GM23338 (cell line): Measurements from ENCODE around the gene PHYHIPL. TPM values are rescaled to one million over a fixed set of nuclear protein-coding genes. Genes with fewer than 3 reads are reported as not detected.

Experiments
- ATAC-seq: fragments of 200-7000 bp; cut with Tn5 transposase; 3 replicates; pipeline ENCODE4 v1.9.1; 2020
- DNase-seq: peaks from one replicate; pipeline ENCODE4 v3.0.0-alpha.2; 2015; ENCODE audit warnings: low spot score
- H2AFZ ChIP-seq: fragments of 200-600 bp; sonication (generic); 2 replicates; pipeline ENCODE4 v1.8.0; 2016; ENCODE audit warnings: antibody characterized with exemption, mild to moderate bottlenecking, moderate library complexity
- H3F3A ChIP-seq: fragments of 200-600 bp; sonication (generic); replicated peaks from 2 replicates; pipeline ENCODE4 v1.8.0; 2017; ENCODE audit warnings: antibody characterized with exemption, mixed run types, low read depth
- H3K27ac ChIP-seq: fragments of 200-600 bp; sonication (generic); 2 replicates; pipeline ENCODE4 v1.6.1; 2016; ENCODE audit warnings: low read depth
- H3K27me3 ChIP-seq: fragments of 200-600 bp; sonication (generic); 2 replicates; pipeline ENCODE4 v1.8.0; 2016; ENCODE audit warnings: mild to moderate bottlenecking, mixed run types, moderate library complexity; ENCODE audit not compliant: insufficient read depth
- H3K36me3 ChIP-seq: fragments of 200-600 bp; sonication (generic); 2 replicates; pipeline ENCODE4 v1.8.0; 2016; ENCODE audit warnings: mild to moderate bottlenecking; ENCODE audit not compliant: insufficient read depth
- H3K4me1 ChIP-seq: fragments of 200-600 bp; sonication (generic); 2 replicates; pipeline ENCODE4 v1.8.0; 2016; ENCODE audit warnings: mild to moderate bottlenecking, moderate library complexity; ENCODE audit not compliant: insufficient read depth
- H3K4me2 ChIP-seq: fragments of 200-600 bp; sonication (generic); 2 replicates; pipeline ENCODE4 v1.7.1; 2017; ENCODE audit warnings: mixed run types
- H3K4me3 ChIP-seq: fragments of 200-600 bp; sonication (generic); 2 replicates; pipeline ENCODE4 v1.6.1; 2016; ENCODE audit warnings: mixed run types
- H3K79me2 ChIP-seq: fragments of 200-600 bp; sonication (generic); replicated peaks from 2 replicates; pipeline ENCODE4 v1.8.0; 2017; ENCODE audit warnings: mild to moderate bottlenecking; ENCODE audit not compliant: insufficient read depth
- H3K9me2 ChIP-seq: fragments of 200-600 bp; sonication (generic); 2 replicates; pipeline ENCODE4 v1.8.0; 2017; ENCODE audit not compliant: insufficient read depth
- H4K20me1 ChIP-seq: fragments of 200-600 bp; sonication (generic); replicated peaks from 2 replicates; pipeline ENCODE4 v1.8.0; 2017; ENCODE audit warnings: mild to moderate bottlenecking; ENCODE audit not compliant: insufficient read depth
- H3K27ac Mint-ChIP-seq: 2 replicates; pipeline ENCODE4 v1.8.0; 2020; ENCODE audit warnings: inconsistent platforms, mild to moderate bottlenecking, moderate library complexity, mixed read lengths
- H3K27me3 Mint-ChIP-seq: 3 replicates; pipeline ENCODE4 v1.8.0; 2022; ENCODE audit warnings: low read depth, mild to moderate bottlenecking, moderate library complexity, mixed read lengths, inconsistent platforms; ENCODE audit not compliant: insufficient read depth, poor library complexity
- H3K36me3 Mint-ChIP-seq: 3 replicates; pipeline ENCODE4 v1.8.0; 2021; ENCODE audit warnings: low read depth, mild to moderate bottlenecking, inconsistent platforms, moderate library complexity, mixed read lengths
- H3K4me1 Mint-ChIP-seq: 3 replicates; pipeline ENCODE4 v1.8.0; 2020; ENCODE audit warnings: mild to moderate bottlenecking, inconsistent platforms, mixed read lengths
- H3K4me3 Mint-ChIP-seq: 3 replicates; pipeline ENCODE4 v1.8.0; 2021; ENCODE audit warnings: moderate library complexity, mild to moderate bottlenecking, inconsistent platforms, mixed read lengths
- H3K9me3 Mint-ChIP-seq: 3 replicates; pipeline ENCODE4 v1.8.0; 2020; ENCODE audit warnings: moderate library complexity, mild to moderate bottlenecking, inconsistent platforms, mixed read lengths
- CREB1 ChIP-seq: fragments of 250-450 bp; sonication (Bioruptor Pico); IDR thresholded peaks from 2 replicates; pipeline ENCODE4 v1.5.0; 2020; ENCODE audit warnings: low read depth, mild to moderate bottlenecking, moderate library complexity
- CTCF ChIP-seq, 2 experiments: fragments of 200-600 bp in 1 of 2; sonication (generic) in 1 of 2; conservative IDR thresholded peaks; 2 replicates each; pipeline versions ENCODE4 v1.5.1 to v1.6.1; 2016 to 2017; ENCODE audit warnings: antibody characterized with exemption in 2 of 2, low read depth in 2 of 2, mild to moderate bottlenecking in 2 of 2, moderate library complexity in 1 of 2
- EZH2 ChIP-seq: fragments of 200-600 bp; sonication (generic); IDR thresholded peaks from one replicate; pipeline ENCODE4 v1.8.0; 2017; ENCODE audit warnings: antibody characterized with exemption, mild to moderate bottlenecking, low read depth; ENCODE audit not compliant: unreplicated experiment
- EZH2phosphoT487 ChIP-seq: fragments of 200-600 bp; sonication (generic); IDR thresholded peaks from one replicate; pipeline ENCODE4 v1.8.1; 2018; ENCODE audit warnings: antibody characterized with exemption; ENCODE audit not compliant: unreplicated experiment
- NANOG ChIP-seq: IDR thresholded peaks from 2 replicates; pipeline ENCODE4 v1.6.1; 2016; ENCODE audit warnings: antibody characterized with exemption, borderline replicate concordance
- POLR2AphosphoS5 ChIP-seq: IDR thresholded peaks from 2 replicates; pipeline ENCODE4 v1.6.1; 2016; ENCODE audit warnings: antibody characterized with exemption, low read depth
- STAT1 ChIP-seq: IDR thresholded peaks from one replicate; pipeline ENCODE4 v1.6.1; 2016; ENCODE audit warnings: antibody characterized with exemption; ENCODE audit not compliant: unreplicated experiment
- ZNF462 ChIP-seq: fragments of 250-450 bp; sonication (Bioruptor Pico); IDR thresholded peaks from 2 replicates; pipeline ENCODE4 v1.5.0; 2020; ENCODE audit warnings: mild to moderate bottlenecking, moderate library complexity
- polyA plus RNA-seq: library from polyadenylated mRNA; unstranded; fragments of >200 nt; fragmentation: Nextera tagmentation; extraction: Ambion mirVana; gene quantifications from 2 replicates; pipeline ENCODE4 v1.2.1, GENCODE V29; 2016
- total RNA-seq: library from RNA; depleted of rRNA; stranded (reverse); fragments of >200 nt; shearing (Covaris generic); gene quantifications from 2 replicates; pipeline ENCODE4 v1.2.3, GENCODE V29; 2014

The PHYHIPL gene
- total and polyA plus RNA-seq, 2 experiments from 2014 or later: 0.24 to 0.27 TPM

DNA sequence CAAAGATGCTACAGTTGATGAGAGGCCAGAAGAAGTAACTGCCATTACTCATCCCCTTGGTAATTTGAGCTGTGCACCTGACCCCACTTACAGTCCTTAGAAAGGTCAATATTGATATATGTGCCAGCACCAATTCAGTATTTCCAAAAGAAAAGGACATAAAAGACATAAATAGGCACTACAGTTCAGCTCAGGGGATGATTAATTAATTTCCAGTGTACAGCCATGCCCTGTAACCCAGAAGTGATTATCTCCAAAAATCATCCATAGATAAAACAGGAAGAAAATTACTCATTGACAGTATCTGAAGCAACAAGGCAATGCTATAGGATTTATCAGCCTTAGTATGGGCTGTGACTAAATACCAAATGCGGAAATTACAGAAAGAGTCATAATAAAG lies 82.4 kb downstream of the PHYHIPL start:
- H3K27me3 ChIP-seq: no peaks in the 10 kb centered on the region
- Mint-ChIP-seq H3K27me3 (no peaks in the 10 kb centered on the region), H3K9me3 (no peaks in the 10 kb centered on the region), H3K4me1 (no peaks in the 10 kb centered on the region), H3K36me3 (no peaks in the 10 kb centered on the region), H3K4me3 (no peak overlapping the region), H3K27ac (no peak overlapping the region)
- no peak overlapping the region for H2AFZ ChIP-seq
- no peak overlapping the region for H3K27ac ChIP-seq
- no peaks in the 10 kb centered on the region for H3F3A ChIP-seq
- H4K20me1 ChIP-seq: no peaks in the 10 kb centered on the region
- no peak overlapping the region for H3K4me3 ChIP-seq
- DNase-seq (no peak), ATAC-seq (no peak)
- no peak overlapping the region for H3K4me2 ChIP-seq
- no peaks in the 10 kb centered on the region for H3K9me2 ChIP-seq
- H3K4me1 ChIP-seq: no peaks in the 10 kb centered on the region
- no peaks in the 10 kb centered on the region for H3K79me2 ChIP-seq
- no peaks in the 10 kb centered on the region for H3K36me3 ChIP-seq
- TF ChIP-seq STAT1: no peak
- TF ChIP-seq POLR2AphosphoS5: no peak
- no peak for TF ChIP-seq EZH2
- TF ChIP-seq NANOG: no peak
- TF ChIP-seq CTCF (conservative IDR thresholded peaks at IDR 0.05; ENCODE audit: low read depth in 2 of 2): no peak
- no peak for TF ChIP-seq ZNF462
- no peak for TF ChIP-seq EZH2phosphoT487
- TF ChIP-seq CREB1 (CRISPR knock-in tag): no peak
